Activated naive CD4-positive, alpha-beta T cell treated with anti-CD3 and anti-CD28 coated beads, Interleukin-2, amount 50 U/mL, for 24 hours (primary cell): ENCODE measurements around the gene TTC28.
"Not testable (repeated sequence)": the region's sequence is repeated elsewhere in the genome, so short reads cannot be mapped to it uniquely, and the experiment has no call there.

ENCODE experiments used
- H3K27ac Mint-ChIP-seq: one replicate; pipeline ENCODE4 v1.8.0; 2021; ENCODE audit warnings: mild to moderate bottlenecking, mixed read lengths
- H3K27me3 Mint-ChIP-seq: one replicate; pipeline ENCODE4 v1.8.0; 2021; ENCODE audit warnings: mixed read lengths
- H3K36me3 Mint-ChIP-seq: one replicate; pipeline ENCODE4 v1.8.0; 2021; ENCODE audit warnings: mixed read lengths
- H3K4me1 Mint-ChIP-seq: one replicate; pipeline ENCODE4 v1.8.0; 2021; ENCODE audit warnings: mixed read lengths
- H3K4me3 Mint-ChIP-seq: one replicate; pipeline ENCODE4 v1.8.0; 2021; ENCODE audit warnings: mild to moderate bottlenecking, mixed read lengths
- H3K9me3 Mint-ChIP-seq: one replicate; pipeline ENCODE4 v1.8.0; 2021; ENCODE audit warnings: mixed read lengths

The TTC28 gene

DNA sequence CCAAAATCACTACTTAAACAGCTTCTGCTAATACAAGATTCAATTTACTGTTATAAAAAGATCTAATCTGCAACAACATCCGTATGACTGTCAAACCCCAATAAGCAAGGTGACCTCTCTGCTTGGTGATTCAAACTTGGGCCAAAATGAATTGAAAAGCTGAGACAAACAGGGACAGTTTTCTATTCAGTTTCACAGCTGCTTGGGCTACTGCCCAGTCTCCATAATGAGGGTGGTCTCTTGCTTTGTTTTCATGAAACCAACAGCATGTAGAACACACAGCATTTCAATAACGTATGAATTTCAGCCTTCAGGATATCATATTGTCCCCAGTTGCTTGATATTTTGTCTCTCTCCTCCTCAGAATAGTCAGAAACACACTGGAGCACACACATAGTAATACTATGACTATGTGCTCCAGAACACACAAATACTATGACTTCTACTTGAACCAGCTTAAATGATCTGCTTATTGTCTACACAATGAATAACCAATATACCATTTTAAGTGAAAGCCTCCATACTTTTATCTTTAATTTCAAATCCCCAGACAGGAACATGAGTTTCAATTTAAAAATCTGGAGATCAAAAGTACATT is 285.0 kb downstream of the TTC28 start:
- Mint-ChIP-seq H3K4me3 (no peak overlapping the region), H3K36me3 (no peaks in the 10 kb centered on the region), H3K9me3 (no peaks in the 10 kb centered on the region), H3K4me1 (no peaks in the 10 kb centered on the region), H3K27me3 (peaks cover 1% of the 10 kb centered on the region), H3K27ac (no peak overlapping the region)

DNA sequence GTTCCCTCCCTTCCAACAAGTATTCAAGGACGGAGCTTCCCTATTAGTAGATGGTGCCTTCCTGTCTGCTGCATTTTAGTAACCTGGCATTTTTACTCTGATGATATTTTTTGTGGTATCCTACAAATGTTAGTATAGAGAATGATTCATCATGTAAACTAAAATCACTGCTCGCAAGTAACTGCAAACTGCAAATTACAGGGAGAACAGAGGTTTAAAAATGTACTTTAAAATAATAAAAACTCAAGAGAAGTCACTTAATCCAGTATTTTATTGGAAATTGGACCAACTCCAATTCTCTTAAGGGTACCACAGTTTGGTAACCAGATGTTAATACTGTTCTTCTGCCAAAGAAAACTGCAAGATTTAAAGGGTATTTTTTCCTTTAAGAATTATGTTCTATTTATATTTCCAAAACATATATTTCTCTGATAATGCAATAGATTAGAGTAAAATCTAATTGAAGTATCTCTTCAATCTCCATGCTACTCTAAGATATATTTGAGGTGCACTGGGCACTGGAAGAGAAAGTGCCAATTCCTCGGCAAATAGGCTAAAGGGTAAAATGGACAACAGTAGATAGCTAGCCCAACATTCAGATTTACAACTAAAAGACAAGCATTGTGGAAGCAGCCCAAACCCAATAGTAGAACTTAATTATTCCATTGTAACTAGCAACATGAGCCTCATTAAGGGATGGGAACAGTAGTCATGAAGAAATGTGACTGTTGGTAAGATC is 298.0 kb downstream of the TTC28 start:
- peaks cover 4% of the 10 kb centered on the region for H3K36me3 Mint-ChIP-seq
- H3K4me1 Mint-ChIP-seq = no peaks in the 10 kb centered on the region
- no peak overlapping the region for H3K4me3 Mint-ChIP-seq
- no peak overlapping the region for H3K27ac Mint-ChIP-seq
- H3K27me3 Mint-ChIP-seq = no peaks in the 10 kb centered on the region
- no peaks in the 10 kb centered on the region for H3K9me3 Mint-ChIP-seq

DNA sequence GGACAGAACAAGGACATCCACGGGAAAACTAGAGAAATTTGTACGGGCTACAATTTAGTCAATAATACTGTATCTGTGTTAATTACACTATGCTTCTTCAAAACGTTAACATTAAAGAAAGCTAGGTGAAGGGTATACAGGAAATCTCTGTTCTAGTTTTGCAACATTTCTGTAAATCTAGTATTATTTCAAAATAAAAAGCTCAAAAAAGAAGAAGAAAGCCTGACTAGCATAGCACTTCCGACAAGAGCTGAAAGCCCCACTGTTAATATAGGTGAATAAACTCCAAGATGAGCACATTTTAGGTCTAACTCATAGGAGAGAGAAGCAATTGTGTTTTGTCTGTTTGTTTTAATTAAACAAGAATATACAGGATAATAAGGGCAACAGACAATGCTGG is 299.7 kb downstream of the TTC28 start:
- H3K27ac Mint-ChIP-seq = no peak overlapping the region
- no peaks in the 10 kb centered on the region for H3K27me3 Mint-ChIP-seq
- H3K36me3 Mint-ChIP-seq = peaks cover 4% of the 10 kb centered on the region
- H3K4me3 Mint-ChIP-seq = no peak overlapping the region
- no peaks in the 10 kb centered on the region for H3K9me3 Mint-ChIP-seq
- no peaks in the 10 kb centered on the region for H3K4me1 Mint-ChIP-seq

DNA sequence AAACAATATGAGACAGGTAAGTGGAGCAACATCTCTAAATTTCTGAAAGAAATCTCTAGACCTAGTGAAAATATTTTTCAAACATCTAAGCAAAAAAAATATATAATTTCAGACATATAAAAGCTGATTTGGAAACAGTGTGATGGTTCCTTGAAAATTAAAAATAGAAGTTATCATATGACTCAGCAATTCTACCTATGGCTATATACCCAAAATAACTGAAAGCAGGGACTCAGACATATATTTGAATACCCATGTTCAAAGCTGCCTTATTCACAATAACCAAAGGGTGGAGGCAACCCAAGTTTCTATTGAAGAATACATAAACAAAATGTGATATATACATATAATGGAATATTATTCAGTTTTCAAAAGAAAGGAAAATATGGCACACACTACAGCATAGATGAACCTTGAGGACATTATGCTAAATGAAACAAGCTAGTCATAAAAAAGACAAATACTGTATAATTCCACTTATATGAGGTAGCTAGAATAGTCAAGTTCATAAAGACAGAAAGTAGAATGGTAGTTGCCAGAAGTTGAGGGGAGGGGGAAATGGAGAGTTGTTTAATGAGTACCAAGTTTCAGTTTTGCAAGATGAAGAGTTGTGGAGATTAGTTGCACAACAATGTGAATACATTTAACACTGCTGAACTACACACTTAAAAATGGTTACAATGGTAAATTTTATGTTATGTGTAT is 300.4 kb downstream of the TTC28 start:
- H3K4me3 Mint-ChIP-seq = no peak overlapping the region
- no peak overlapping the region for H3K27ac Mint-ChIP-seq

DNA sequence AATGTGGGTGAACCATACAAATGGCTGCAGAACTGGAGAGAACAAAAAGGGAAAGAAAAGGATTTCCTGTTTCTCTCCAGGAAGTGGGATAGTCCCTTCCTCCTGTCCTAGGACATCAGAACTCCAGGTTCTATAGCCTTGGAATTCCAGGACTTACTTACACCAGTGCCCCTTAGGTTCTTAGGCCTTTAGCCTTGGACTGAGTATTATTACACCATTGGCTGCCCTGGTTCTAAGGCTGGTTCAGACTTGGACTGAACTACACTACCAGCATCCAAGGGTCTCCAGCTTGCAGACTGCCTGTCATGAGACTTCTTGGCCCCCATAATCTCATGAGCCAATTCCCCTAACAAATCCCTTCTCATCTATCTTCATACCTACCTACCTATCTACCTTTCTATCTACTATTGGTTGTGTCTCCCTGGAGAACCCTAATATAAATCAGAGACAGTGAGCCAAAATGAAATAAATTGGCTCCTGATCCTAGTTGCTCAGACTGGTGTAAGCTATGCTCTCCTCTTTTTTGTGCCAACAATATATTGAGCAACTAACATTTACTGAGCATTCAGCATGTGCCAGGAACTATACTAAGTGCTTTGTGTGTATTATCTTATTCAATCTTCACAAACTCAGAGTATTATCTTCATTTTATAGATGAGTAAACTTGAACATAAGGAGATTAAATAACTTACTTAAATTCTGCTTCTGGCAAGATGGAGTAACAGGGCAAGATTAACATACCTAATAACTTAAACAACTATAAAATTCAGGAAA is 303.7 kb downstream of the TTC28 start:
- no peaks in the 10 kb centered on the region for H3K27me3 Mint-ChIP-seq

More for the DNA sequence above, 300.4 kb downstream of the TTC28 start:
- Mint-ChIP-seq H3K36me3 (peaks cover 4% of the 10 kb centered on the region), H3K27me3 (no peaks in the 10 kb centered on the region), H3K4me1 (no peaks in the 10 kb centered on the region), H3K9me3 (no peaks in the 10 kb centered on the region)

DNA sequence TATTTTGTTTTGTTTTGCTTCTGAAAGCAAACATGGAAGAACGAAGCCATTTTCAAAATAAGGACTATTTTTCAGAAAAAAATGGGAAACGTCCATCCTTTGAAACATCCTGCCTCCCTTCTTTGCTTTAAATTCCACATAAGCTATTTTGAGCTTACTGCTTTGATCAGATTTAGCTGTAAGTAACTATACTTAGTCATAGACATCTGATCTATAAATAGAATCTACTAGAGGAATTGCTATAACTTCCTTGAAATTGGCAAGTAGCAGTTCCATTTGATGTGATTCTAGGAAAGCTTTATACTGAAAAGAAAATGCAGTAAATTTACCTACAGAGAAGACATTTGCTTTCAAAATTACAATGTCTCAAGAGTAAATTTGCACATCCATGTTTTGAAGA is 305.8 kb downstream of the TTC28 start:
- H3K9me3 Mint-ChIP-seq = no peaks in the 10 kb centered on the region
- H3K4me1 Mint-ChIP-seq = peaks cover 8% of the 10 kb centered on the region
- H3K27me3 Mint-ChIP-seq = no peaks in the 10 kb centered on the region
- H3K36me3 Mint-ChIP-seq = peaks cover 4% of the 10 kb centered on the region
- H3K27ac Mint-ChIP-seq = no peak overlapping the region
- no peak overlapping the region for H3K4me3 Mint-ChIP-seq

More for the DNA sequence above, 303.7 kb downstream of the TTC28 start:
- no peak overlapping the region for H3K4me3 Mint-ChIP-seq
- no peaks in the 10 kb centered on the region for H3K9me3 Mint-ChIP-seq
- no peak overlapping the region for H3K27ac Mint-ChIP-seq
- peaks cover 4% of the 10 kb centered on the region for H3K36me3 Mint-ChIP-seq
- H3K4me1 Mint-ChIP-seq = no peaks in the 10 kb centered on the region

DNA sequence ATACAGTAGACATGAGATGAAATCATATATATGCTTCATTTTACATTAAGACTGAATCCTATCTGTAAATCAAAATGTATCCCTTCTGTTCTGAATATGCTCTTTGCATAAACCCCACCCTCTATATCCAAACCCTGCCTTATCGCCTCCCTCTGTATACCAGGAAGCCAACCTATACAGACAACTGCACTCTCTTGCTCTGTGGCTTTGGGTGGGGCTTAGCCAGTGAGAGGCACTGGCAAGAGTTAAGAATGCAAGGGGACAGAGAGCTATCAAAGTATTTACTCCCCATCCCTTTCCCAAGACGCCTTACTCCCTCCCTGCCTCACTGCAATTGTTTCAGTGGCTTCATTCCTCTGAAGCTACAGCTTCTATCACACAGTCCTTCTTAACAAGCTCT is 309.8 kb downstream of the TTC28 start:
- H3K27ac Mint-ChIP-seq = no peak overlapping the region
- H3K9me3 Mint-ChIP-seq = peaks cover 17% of the 10 kb centered on the region
- peaks cover 8% of the 10 kb centered on the region for H3K4me1 Mint-ChIP-seq
- peaks cover 4% of the 10 kb centered on the region for H3K36me3 Mint-ChIP-seq
- H3K4me3 Mint-ChIP-seq = no peak overlapping the region
- H3K27me3 Mint-ChIP-seq = peaks cover 2% of the 10 kb centered on the region

DNA sequence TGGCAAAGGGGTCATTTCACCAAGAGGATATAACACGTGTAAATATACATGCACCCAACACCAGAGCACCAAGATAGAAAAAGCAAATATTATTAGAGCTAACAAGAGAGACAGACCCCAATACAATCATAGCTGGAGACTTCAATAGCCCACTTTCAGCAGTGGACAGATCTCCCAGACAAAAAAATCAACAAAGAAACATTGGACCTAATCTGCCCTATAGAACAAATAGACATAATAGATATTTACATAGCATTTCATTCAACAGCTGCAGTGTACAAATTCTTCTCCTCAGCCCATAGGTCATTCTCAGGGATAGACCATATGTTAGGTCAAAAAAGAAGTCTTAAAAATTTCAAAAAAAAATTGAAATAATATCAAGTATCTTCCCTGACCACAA is 312.8 kb downstream of the TTC28 start:
- Mint-ChIP-seq H3K36me3 (peaks cover 12% of the 10 kb centered on the region), H3K4me3 (no peak overlapping the region), H3K4me1 (peaks cover 8% of the 10 kb centered on the region), H3K27me3 (peaks cover 2% of the 10 kb centered on the region), H3K27ac (no peak overlapping the region), H3K9me3 (peaks cover 23% of the 10 kb centered on the region)

DNA sequence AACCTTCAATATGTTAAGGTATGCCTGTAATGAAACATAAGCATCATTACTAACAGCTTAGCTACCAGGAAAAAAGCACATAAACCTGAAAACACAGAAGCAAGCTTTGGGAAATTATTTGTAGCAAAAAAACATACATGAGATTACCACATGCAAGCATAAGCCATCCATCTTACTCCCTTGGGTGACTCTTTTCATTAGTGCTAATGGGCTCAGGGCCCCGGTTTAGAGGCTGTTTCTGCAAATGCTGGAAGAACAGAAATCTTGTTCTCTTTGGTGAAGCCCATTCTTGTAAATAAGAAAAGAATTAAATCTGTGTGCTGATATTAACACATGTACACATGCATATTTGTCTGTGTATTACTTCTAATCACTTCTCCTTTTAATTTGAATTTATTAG is 314.3 kb downstream of the TTC28 start:
- Mint-ChIP-seq H3K36me3 (peaks cover 14% of the 10 kb centered on the region), H3K4me1 (peaks cover 7% of the 10 kb centered on the region), H3K27ac (no peak overlapping the region), H3K4me3 (no peak overlapping the region), H3K27me3 (peaks cover 2% of the 10 kb centered on the region), H3K9me3 (peaks cover 23% of the 10 kb centered on the region)

DNA sequence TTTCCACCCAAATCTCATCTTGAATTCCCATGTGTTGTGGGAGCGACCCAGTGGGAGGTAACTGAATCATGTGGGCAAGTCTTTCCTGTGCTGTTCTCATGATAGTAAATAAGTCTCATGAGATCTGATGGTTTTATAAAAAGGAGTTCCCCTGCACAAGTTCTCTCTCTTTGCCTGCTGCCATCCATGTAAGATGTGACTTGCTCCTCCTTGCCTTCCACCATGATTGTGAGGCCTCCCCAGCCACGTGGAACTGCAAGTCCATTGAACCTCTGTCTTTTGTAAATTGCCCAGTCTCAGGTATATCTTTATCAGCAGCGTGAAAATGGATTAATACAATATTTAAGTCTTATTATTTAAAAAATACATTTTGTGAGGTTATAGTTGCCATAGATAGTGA is 315.5 kb downstream of the TTC28 start:
- not testable (repeated sequence) for H3K4me3 Mint-ChIP-seq, H3K27ac Mint-ChIP-seq, H3K4me1 Mint-ChIP-seq, H3K27me3 Mint-ChIP-seq
- peaks cover 23% of the 10 kb centered on the region for H3K9me3 Mint-ChIP-seq
- H3K36me3 Mint-ChIP-seq = peaks cover 14% of the 10 kb centered on the region

DNA sequence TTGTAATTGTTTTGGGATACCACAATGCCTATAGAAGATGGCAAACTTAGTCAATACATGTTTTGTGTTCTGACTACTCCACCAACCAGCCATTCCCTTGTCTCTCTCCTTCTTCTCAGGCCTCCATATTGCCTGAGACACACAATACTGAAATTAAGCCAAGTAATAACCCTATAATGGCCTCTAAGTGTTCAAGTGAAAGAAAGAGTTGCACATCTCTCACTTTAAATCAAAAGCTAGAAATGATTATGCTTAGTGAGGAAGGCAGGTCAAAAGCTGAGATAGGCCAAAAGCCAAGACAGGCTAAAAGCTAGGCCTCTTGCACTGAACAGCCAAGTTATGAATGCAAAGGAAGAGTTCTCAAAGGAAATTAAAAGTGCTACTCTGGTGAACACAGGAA is 318.7 kb downstream of the TTC28 start:
- H3K4me1 Mint-ChIP-seq = no peaks in the 10 kb centered on the region
- H3K27ac Mint-ChIP-seq = no peak overlapping the region
- peaks cover 10% of the 10 kb centered on the region for H3K36me3 Mint-ChIP-seq
- H3K9me3 Mint-ChIP-seq = peaks cover 6% of the 10 kb centered on the region
- H3K27me3 Mint-ChIP-seq = no peaks in the 10 kb centered on the region
- H3K4me3 Mint-ChIP-seq = no peak overlapping the region

DNA sequence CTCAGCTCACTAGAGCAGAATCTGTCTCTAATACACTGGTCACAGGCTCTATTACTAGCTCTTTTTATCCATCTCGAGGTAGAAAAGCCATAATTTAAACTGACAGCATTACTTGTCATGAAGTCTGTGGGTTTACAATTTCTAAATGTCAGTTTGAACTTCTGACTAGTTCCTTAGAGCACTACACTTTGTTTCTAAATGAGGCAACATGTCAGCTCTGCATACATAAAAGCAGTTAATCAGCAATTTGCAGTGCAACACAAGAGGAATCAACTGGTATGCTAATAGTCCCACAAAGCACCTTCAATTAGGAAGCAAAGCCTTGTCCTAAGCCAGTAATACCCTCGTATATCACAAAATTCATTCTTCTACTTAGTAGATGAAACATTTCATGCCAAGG is 321.3 kb downstream of the TTC28 start:
- no peaks in the 10 kb centered on the region for H3K4me1 Mint-ChIP-seq
- peaks cover 6% of the 10 kb centered on the region for H3K36me3 Mint-ChIP-seq
- no peaks in the 10 kb centered on the region for H3K27me3 Mint-ChIP-seq
- no peak overlapping the region for H3K4me3 Mint-ChIP-seq
- no peak overlapping the region for H3K27ac Mint-ChIP-seq
- no peaks in the 10 kb centered on the region for H3K9me3 Mint-ChIP-seq

DNA sequence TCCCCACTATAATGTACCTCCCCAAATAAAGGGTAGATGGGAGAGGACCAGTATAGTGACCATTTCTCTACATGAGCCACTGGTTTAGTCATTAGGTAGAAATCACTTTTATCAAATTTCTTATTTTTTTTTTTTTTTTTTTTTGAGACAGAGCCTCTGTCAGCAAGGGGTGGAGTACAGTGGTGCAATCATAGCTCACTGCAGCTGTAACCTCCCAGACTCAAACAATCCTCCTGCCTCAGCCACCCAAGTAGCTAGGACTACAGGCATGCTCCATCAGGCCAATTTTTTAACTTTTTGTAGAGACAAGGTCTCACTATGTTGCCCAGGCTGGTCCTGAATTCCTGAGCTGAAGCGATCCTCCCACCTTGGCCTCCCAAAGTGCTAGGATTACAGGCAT is 322.4 kb downstream of the TTC28 start:
- Mint-ChIP-seq H3K27me3 (no peaks in the 10 kb centered on the region), H3K36me3 (peaks cover 3% of the 10 kb centered on the region)

DNA sequence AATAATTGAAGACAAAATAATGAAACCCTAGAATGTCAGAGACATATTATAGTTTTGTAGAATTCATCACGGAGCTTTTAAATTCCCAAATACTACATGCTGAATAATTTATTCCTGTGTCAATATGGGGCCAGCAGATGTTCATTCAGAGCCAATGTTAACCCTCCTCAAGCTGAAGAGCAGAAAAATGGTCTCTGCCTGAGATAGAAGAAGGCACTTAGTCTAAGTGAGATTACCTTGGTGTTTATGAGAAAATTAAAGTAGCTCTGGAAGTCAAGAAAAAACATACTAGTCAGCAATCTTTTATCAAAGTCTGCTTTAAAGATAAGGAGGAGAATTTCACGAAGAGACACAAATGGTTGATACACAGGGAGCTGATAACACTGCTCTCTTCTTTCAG is 328.2 kb downstream of the TTC28 start:
- no peak overlapping the region for H3K4me3 Mint-ChIP-seq
- no peaks in the 10 kb centered on the region for H3K36me3 Mint-ChIP-seq
- H3K4me1 Mint-ChIP-seq = no peaks in the 10 kb centered on the region
- H3K9me3 Mint-ChIP-seq = no peaks in the 10 kb centered on the region
- H3K27me3 Mint-ChIP-seq = no peaks in the 10 kb centered on the region
- no peak overlapping the region for H3K27ac Mint-ChIP-seq

More for the DNA sequence above, 322.4 kb downstream of the TTC28 start:
- Mint-ChIP-seq H3K4me1 (no peaks in the 10 kb centered on the region), H3K4me3 (no peak overlapping the region), H3K9me3 (no peaks in the 10 kb centered on the region), H3K27ac (no peak overlapping the region)

DNA sequence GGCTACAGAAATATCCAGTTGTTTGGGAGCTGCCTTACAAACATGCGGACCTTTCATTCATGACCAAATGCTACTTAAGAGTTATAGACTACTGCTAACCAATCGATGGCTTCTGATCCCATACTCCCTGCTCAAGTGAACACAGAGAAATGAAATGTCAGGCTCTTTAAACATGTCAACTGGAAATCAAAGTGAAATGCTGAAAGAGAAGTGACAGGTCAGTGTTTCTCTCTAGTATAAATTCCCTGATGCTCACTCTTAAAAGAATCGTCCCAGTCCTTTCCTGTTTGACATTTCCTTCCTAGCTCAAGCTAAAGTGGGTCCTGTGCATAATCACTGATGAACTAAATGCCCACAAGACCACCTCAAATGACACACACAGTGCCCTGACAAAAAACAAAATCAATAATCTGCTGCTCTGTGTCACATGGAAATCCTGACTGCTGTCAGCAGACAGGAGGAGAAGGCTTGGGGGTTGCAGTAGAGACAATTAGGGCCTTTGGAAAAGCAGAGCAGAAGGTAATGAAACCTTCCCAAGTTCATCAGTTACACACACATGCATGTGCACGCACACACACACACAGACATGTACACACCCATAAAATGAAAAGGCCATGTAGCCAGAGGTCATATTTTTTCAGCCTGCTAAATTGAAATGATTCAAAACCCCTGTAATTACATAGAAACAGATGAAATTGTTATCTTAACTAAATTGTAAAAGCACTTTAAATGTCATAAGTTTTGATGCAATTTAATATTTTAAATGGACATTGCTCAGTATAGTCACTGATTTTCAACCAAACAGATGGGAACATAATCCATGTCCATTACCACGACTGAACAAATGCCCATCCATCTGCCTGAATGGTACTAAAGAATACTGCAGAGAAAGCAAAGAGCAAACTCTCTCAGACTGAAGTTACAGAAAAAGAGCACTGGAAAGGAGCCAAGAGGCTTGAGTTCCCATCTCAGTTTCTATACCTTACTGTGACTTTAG is 330.7 kb downstream of the TTC28 start:
- Mint-ChIP-seq H3K4me3 (no peak overlapping the region), H3K4me1 (no peaks in the 10 kb centered on the region), H3K27ac (no peak overlapping the region), H3K27me3 (peaks cover 2% of the 10 kb centered on the region), H3K36me3 (no peaks in the 10 kb centered on the region), H3K9me3 (no peaks in the 10 kb centered on the region)
